ENCODE measurements around the gene FBXO33. TPM values are rescaled to one million over a fixed set of nuclear protein-coding genes. Genes with fewer than 3 reads are reported as not detected.

FBXO33 gene
- polyA plus RNA-seq, 1 donor from 2014 or later, result 32.0 TPM

GRCh38 chr14:39456702-39457250 is 24.5 kb upstream of the FBXO33 start:
- Histone ChIP-seq H3K4me2 (ENCODE audit: low read length) (no peak overlapping the region), H2AFZ (ENCODE audit: low read depth, low read length) (no peak overlapping the region), H4K20me1 (ENCODE audit: insufficient read depth) (no peaks in the 10 kb centered on the region), H3K9ac (ENCODE audit: low read length) (no peak overlapping the region), H3K79me2 (replicated peaks; ENCODE audit: insufficient read depth, low read length) (no peaks in the 10 kb centered on the region), H3K9me3 (ENCODE audit: low read length) (no peaks in the 10 kb centered on the region), H3K27ac (ENCODE audit: low read length) (no peak overlapping the region), H3K36me3 (ENCODE audit: insufficient read depth, low read length) (no peaks in the 10 kb centered on the region), H3K9me2 (ENCODE audit: insufficient read depth, low read length) (no peaks in the 10 kb centered on the region), H3K27me3 (ENCODE audit: insufficient read depth, low read depth, low read length) (no peaks in the 10 kb centered on the region), H3K4me3 (ENCODE audit: low read length) (no peak overlapping the region), H3F3A (ENCODE audit: insufficient read depth, low read length, poor library complexity, severe bottlenecking) (no peaks in the 10 kb centered on the region)
- TF ChIP-seq RAD21 (conservative IDR thresholded peaks at IDR 0.05), result no peak
- no peak for TF ChIP-seq EP300 (conservative IDR thresholded peaks at IDR 0.05; ENCODE audit: poor library complexity, severe bottlenecking)
- TF ChIP-seq REST (IDR thresholded peaks at IDR 0.05; ENCODE audit: borderline replicate concordance), result no peak
- TF ChIP-seq SMC3 (conservative IDR thresholded peaks at IDR 0.05; ENCODE audit: poor library complexity), result no peak
- no peak for TF ChIP-seq TAF1 (IDR thresholded peaks at IDR 0.05; ENCODE audit: low read depth)
- TF ChIP-seq MXI1 (conservative IDR thresholded peaks at IDR 0.05; ENCODE audit: poor library complexity, severe bottlenecking), result no peak
- no peak for TF ChIP-seq POLR2AphosphoS5 (IDR thresholded peaks at IDR 0.05)
- no peak for TF ChIP-seq EZH2 (IDR thresholded peaks at IDR 0.05; ENCODE audit: borderline replicate concordance, insufficient read depth, low read length, poor library complexity, severe bottlenecking)
- no peak for TF ChIP-seq CTCF (IDR thresholded peaks at IDR 0.05; ENCODE audit: poor library complexity, severe bottlenecking)

- Histone ChIP-seq H2AFZ (ENCODE audit: low read depth, low read length) (no peak overlapping the region), H3F3A (ENCODE audit: insufficient read depth, low read length, poor library complexity, severe bottlenecking) (no peaks in the 10 kb centered on the region), H3K9me3 (ENCODE audit: low read length) (no peaks in the 10 kb centered on the region), H4K20me1 (ENCODE audit: insufficient read depth) (no peaks in the 10 kb centered on the region), H3K4me3 (ENCODE audit: low read length) (no peak overlapping the region), H3K36me3 (ENCODE audit: insufficient read depth, low read length) (no peaks in the 10 kb centered on the region), H3K4me2 (ENCODE audit: low read length) (no peak overlapping the region), H3K9ac (ENCODE audit: low read length) (no peak overlapping the region), H3K27me3 (ENCODE audit: insufficient read depth, low read depth, low read length) (no peaks in the 10 kb centered on the region), H3K79me2 (replicated peaks; ENCODE audit: insufficient read depth, low read length) (no peaks in the 10 kb centered on the region), H3K9me2 (ENCODE audit: insufficient read depth, low read length) (no peaks in the 10 kb centered on the region), H3K27ac (ENCODE audit: low read length) (no peak overlapping the region)
- no peak for TF ChIP-seq POLR2AphosphoS5 (IDR thresholded peaks at IDR 0.05)
- TF ChIP-seq MXI1 (conservative IDR thresholded peaks at IDR 0.05; ENCODE audit: poor library complexity, severe bottlenecking), result no peak
- TF ChIP-seq CTCF (IDR thresholded peaks at IDR 0.05; ENCODE audit: poor library complexity, severe bottlenecking), result no peak
- no peak for TF ChIP-seq RAD21 (conservative IDR thresholded peaks at IDR 0.05)
- no peak for TF ChIP-seq EP300 (conservative IDR thresholded peaks at IDR 0.05; ENCODE audit: poor library complexity, severe bottlenecking)
- no peak for TF ChIP-seq REST (IDR thresholded peaks at IDR 0.05; ENCODE audit: borderline replicate concordance)
- TF ChIP-seq TAF1 (IDR thresholded peaks at IDR 0.05; ENCODE audit: low read depth), result no peak
Observed at GRCh38 chr14:39454906-39455539, 22.8 kb upstream of the FBXO33 start.
